ENCODE measurements around the gene CPNE8. TPM values are rescaled to one million over a fixed set of nuclear protein-coding genes. Genes with fewer than 3 reads are reported as not detected.
A peak's percentile ranks its signal among the peaks of the same experiment; 100 is the strongest.

CPNE8 gene
- total and polyA plus RNA-seq, 8 donors: 2.3 to 36.5 (median 7.3) TPM

DNA sequence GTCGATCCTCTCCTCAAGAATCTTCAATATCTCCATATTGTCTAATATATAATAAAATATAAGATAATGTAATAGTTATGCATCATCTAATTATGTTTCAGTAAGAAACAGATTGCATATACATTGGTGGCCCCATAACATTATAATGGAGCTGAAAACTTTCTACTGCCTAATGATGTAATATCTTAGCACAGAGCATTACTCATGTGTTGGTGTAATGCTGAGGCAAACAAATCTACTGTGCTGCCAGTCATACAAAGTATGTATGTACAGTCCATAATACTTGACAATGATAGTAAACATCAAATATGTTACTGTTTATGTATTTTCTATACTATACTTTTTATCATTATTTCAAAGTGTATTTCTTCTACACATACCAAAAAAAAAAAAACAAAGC, 128.7 kb downstream of the CPNE8 start:
- Histone ChIP-seq H3K4me3 (no peak overlapping the region), H3K4me1 (no peaks in the 10 kb centered on the region), H3K27me3 (no peaks in the 10 kb centered on the region), H3K36me3 (peaks cover 0 to 7% (median 0%) of the 10 kb centered on the region in 4 donors), H3K9me3 (peaks cover 0 to 7% (median 0%) of the 10 kb centered on the region in 4 donors), H3K27ac (no peak overlapping the region)
- TF ChIP-seq EP300 (IDR thresholded peaks at IDR 0.05) (no peak), POLR2A (IDR thresholded peaks at IDR 0.05) (no peak), CTCF (IDR thresholded peaks at IDR 0.05) (no peak), POLR2AphosphoS5 (IDR thresholded peaks at IDR 0.05) (no peak)
- 83 to 100% (median 93%) methylated on average over 1 of the region's 1 CpG for WGBS, 5 donors
- DNase-seq: no peak
- intact Hi-C loops (cut with DNase I; ENCODE audit: low total_unique reads): no loop called here

- H3K9me3 ChIP-seq: peaks cover 0 to 7% (median 0%) of the 10 kb centered on the region in 4 donors
- no peak overlapping the region for H3K4me3 ChIP-seq
- no peaks in the 10 kb centered on the region for H3K27me3 ChIP-seq
- H3K36me3 ChIP-seq: peaks cover 0 to 7% (median 0%) of the 10 kb centered on the region in 4 donors
- no peaks in the 10 kb centered on the region for H3K4me1 ChIP-seq
- H3K27ac ChIP-seq: no peak overlapping the region
- intact Hi-C loops (cut with DNase I; ENCODE audit: low total_unique reads): no loop called here
- TF ChIP-seq EP300 (IDR thresholded peaks at IDR 0.05) (no peak), POLR2AphosphoS5 (IDR thresholded peaks at IDR 0.05) (no peak), POLR2A (IDR thresholded peaks at IDR 0.05) (no peak), CTCF (IDR thresholded peaks at IDR 0.05) (no peak)
- no peak for DNase-seq
Observed at GRCh38 chr12:38775457-38775856, 129.9 kb downstream of the CPNE8 start.

DNA sequence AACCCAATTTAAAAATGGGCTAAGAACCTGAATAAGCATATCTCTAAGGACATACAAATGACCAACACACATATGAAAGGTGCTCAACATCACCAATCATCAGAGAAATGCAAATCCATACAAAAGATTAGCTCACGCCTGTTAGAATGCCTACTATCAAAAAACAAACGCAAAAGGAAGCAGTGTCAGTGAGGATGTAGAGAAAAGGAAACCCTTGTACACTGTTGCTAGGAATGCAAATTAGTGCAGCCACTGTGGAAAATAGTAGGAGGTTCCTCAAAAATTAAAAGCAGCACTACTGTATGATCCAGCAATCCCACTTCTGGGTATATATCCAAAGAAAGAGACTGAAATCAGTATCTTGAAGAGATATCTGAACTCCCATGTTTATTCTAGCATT, 133.0 kb downstream of the CPNE8 start:
- TF ChIP-seq POLR2AphosphoS5 (IDR thresholded peaks at IDR 0.05) (no peak), EP300 (IDR thresholded peaks at IDR 0.05) (no peak), POLR2A (IDR thresholded peaks at IDR 0.05) (no peak)
- no peak for DNase-seq
- peaks cover 0 to 7% (median 0%) of the 10 kb centered on the region in 4 donors for H3K36me3 ChIP-seq
- WGBS, 5 donors: 56 to 69% (median 56%) methylated on average over 2 of the region's 2 CpGs
- no peaks in the 10 kb centered on the region for H3K4me1 ChIP-seq
- H3K27me3 ChIP-seq: no peaks in the 10 kb centered on the region
- intact Hi-C loops (cut with DNase I; ENCODE audit: low total_unique reads): no loop called here
- H3K27ac ChIP-seq: no peak overlapping the region
- H3K4me3 ChIP-seq: no peak overlapping the region
- H3K9me3 ChIP-seq: no peaks in the 10 kb centered on the region

DNA sequence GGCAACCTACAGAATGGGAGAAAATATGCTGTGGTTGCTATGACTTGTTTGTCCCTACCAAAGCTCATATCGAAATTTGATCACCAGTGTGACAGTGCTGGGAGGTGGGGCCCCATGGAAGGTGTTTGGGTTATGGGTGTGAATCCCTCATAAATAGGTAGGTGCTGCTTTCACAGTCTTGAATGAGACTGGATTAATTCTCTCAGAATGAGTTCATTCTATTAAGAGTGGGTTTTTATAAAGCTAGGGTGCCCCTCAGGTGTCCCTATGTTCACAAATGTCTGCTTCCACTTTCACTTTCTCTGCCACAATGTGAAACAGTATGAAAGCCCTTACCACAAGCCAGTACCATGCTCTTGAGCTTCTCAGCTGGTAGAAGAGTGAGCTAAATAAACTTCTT, 133.5 kb downstream of the CPNE8 start:
- no peak for TF ChIP-seq CTCF (IDR thresholded peaks at IDR 0.05)
- TF ChIP-seq POLR2A (IDR thresholded peaks at IDR 0.05): no peak
- no peak for TF ChIP-seq EP300 (IDR thresholded peaks at IDR 0.05)
- TF ChIP-seq POLR2AphosphoS5 (IDR thresholded peaks at IDR 0.05): no peak
- intact Hi-C loops (cut with DNase I; ENCODE audit: low total_unique reads): no loop called here

GRCh38 chr12:38761636-38762342, 143.6 kb downstream of the CPNE8 start:
- no peak for DNase-seq
- no peaks in the 10 kb centered on the region for H3K9me3 ChIP-seq
- H3K36me3 ChIP-seq: peaks cover 0 to 18% (median 8%) of the 10 kb centered on the region in 4 donors
- no peak overlapping the region for H3K4me3 ChIP-seq
- no peak overlapping the region for H3K27ac ChIP-seq
- H3K4me1 ChIP-seq: no peaks in the 10 kb centered on the region
- intact Hi-C loops (cut with DNase I; ENCODE audit: low total_unique reads): no loop called here
- 79 to 84% (median 81%) methylated on average over 3 of the region's 3 CpGs for WGBS, 5 donors
- no peak for TF ChIP-seq POLR2A (IDR thresholded peaks at IDR 0.05)
- no peak for TF ChIP-seq EP300 (IDR thresholded peaks at IDR 0.05)
- TF ChIP-seq CTCF (IDR thresholded peaks at IDR 0.05): no peak
- no peak for TF ChIP-seq POLR2AphosphoS5 (IDR thresholded peaks at IDR 0.05)
- H3K27me3 ChIP-seq: no peaks in the 10 kb centered on the region

More for the DNA sequence above, 133.5 kb downstream of the CPNE8 start:
- Histone ChIP-seq H3K9me3 (no peaks in the 10 kb centered on the region), H3K27ac (no peak overlapping the region), H3K36me3 (peaks cover 0 to 7% (median 0%) of the 10 kb centered on the region in 4 donors), H3K4me3 (no peak overlapping the region), H3K4me1 (no peaks in the 10 kb centered on the region), H3K27me3 (no peaks in the 10 kb centered on the region)
- DNase-seq: peak in 1 of 2 donors; percentile 22
- 56 to 81% (median 72%) methylated on average over 1 of the region's 1 CpG for WGBS, 5 donors

All from stomach (tissue), 9 donors.